ENCODE measurements around the gene NR3C2. TPM values are rescaled to one million over a fixed set of nuclear protein-coding genes. Genes with fewer than 3 reads are reported as not detected.

The NR3C2 gene
- total and polyA plus RNA-seq, 8 donors = 2.0 to 36.4 (median 16.9) TPM

DNA sequence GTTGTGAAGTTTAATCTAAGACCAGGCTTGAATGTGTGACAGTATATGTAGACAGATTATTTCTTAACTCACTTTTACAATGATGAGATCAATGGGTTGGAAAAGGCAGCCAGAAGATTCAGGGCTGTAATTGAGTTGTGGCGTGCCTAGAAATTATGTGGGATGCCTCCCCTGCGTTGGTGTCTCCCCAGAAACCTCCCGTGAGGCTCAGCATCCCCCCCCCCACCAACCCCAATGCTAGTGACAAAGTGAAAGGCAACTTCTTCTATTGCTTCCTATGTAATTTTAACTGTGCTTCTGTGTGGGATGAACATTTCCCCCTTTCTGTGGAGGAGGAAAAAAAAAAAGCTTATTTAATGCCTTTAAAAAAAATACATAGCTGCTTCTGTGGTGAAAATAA, 412.4 kb downstream of the NR3C2 start:
- no peak for DNase-seq
- WGBS, 5 donors = 77 to 94% (median 88%) methylated on average over 3 of the region's 3 CpGs
- peaks cover 0 to 14% (median 6%) of the 10 kb centered on the region in 4 donors for H3K4me1 ChIP-seq
- no peaks in the 10 kb centered on the region for H3K9me3 ChIP-seq
- no peaks in the 10 kb centered on the region for H3K27me3 ChIP-seq
- TF ChIP-seq, protein P1, sequence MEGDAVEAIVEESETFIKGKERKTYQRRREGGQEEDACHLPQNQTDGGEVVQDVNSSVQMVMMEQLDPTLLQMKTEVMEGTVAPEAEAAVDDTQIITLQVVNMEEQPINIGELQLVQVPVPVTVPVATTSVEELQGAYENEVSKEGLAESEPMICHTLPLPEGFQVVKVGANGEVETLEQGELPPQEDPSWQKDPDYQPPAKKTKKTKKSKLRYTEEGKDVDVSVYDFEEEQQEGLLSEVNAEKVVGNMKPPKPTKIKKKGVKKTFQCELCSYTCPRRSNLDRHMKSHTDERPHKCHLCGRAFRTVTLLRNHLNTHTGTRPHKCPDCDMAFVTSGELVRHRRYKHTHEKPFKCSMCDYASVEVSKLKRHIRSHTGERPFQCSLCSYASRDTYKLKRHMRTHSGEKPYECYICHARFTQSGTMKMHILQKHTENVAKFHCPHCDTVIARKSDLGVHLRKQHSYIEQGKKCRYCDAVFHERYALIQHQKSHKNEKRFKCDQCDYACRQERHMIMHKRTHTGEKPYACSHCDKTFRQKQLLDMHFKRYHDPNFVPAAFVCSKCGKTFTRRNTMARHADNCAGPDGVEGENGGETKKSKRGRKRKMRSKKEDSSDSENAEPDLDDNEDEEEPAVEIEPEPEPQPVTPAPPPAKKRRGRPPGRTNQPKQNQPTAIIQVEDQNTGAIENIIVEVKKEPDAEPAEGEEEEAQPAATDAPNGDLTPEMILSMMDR (IDR thresholded peaks at IDR 0.05) = no peak
- TF ChIP-seq EP300 (IDR thresholded peaks at IDR 0.05) = no peak
- TF ChIP-seq POLR2A (IDR thresholded peaks at IDR 0.05) = no peak
- TF ChIP-seq POLR2AphosphoS5 (IDR thresholded peaks at IDR 0.05) = no peak
- H3K36me3 ChIP-seq = peaks cover 0 to 7% (median 0%) of the 10 kb centered on the region in 4 donors
- no peak overlapping the region for H3K4me3 ChIP-seq
- intact Hi-C loops (cut with DNase I; ENCODE audit: low total_unique reads) = no loop called here
- peak overlapping the region in 1 of 5 donors; percentile 55 for H3K27ac ChIP-seq

Data from stomach (tissue), 9 donors.